Gastroesophageal sphincter (tissue), 4 donors: ENCODE measurements around the gene SPRYD7. TPM values are rescaled to one million over a fixed set of nuclear protein-coding genes. Genes with fewer than 3 reads are reported as not detected.
A peak's percentile ranks its signal among the peaks of the same experiment; 100 is the strongest.

Experiments
- ATAC-seq: fragments of 150-250 bp; one replicate; pipeline ENCODE4 v1.9.1; 2016; ENCODE audit warnings: mild to moderate bottlenecking, moderate library complexity
- H3K27ac ChIP-seq, 4 donors: fragments of 200-600 bp; sonication (generic) in 3 of 4; 1 replicate in 3 of 4; 2 replicates in 1 of 4; pipeline ENCODE4 v1.5.1; 2016 to 2019
- H3K27me3 ChIP-seq: fragments of 200-600 bp; sonication (generic); one replicate; pipeline ENCODE4 v1.5.1; 2019
- H3K36me3 ChIP-seq, 2 donors: fragments of 200-600 bp; sonication (generic); one replicate each; pipeline ENCODE4 v1.5.1; 2019; ENCODE audit warnings: control low read depth in 1 of 2
- H3K4me1 ChIP-seq, 3 donors: fragments of 200-600 bp; sonication (generic); 1 replicate in 2 of 3; 2 replicates in 1 of 3; pipeline ENCODE4 v1.5.1; 2016 to 2019; ENCODE audit warnings: control low read depth in 2 of 3
- H3K4me3 ChIP-seq, 2 donors: fragments of 200-600 bp; sonication (generic); one replicate each; pipeline ENCODE4 v1.5.1; 2019; ENCODE audit warnings: mild to moderate bottlenecking in 1 of 2, moderate library complexity in 1 of 2
- H3K9me3 ChIP-seq, 3 donors: fragments of 200-600 bp; sonication (generic); one replicate each; pipeline ENCODE4 v1.5.1; 2017 to 2019; ENCODE audit warnings: control low read depth in 2 of 3
- CTCF ChIP-seq, 4 experiments: fragments of 200-600 bp in 2 of 4; fragments of 450-650 bp in 2 of 4; sonication (generic) in 1 of 4; IDR thresholded peaks; one replicate each; pipeline ENCODE4 v1.5.1; 2017 to 2019; ENCODE audit warnings: antibody characterized with exemption in 4 of 4, mild to moderate bottlenecking in 2 of 4, moderate library complexity in 2 of 4
- EP300 ChIP-seq: sonication (generic); formaldehyde crosslinking; IDR thresholded peaks from one replicate; pipeline ENCODE4 v1.6.1; 2017; ENCODE audit warnings: antibody characterized with exemption, mild to moderate bottlenecking
- POLR2A ChIP-seq, 2 donors: fragments of 450-650 bp; IDR thresholded peaks; one replicate each; pipeline ENCODE4 v1.6.1; 2017; ENCODE audit warnings: antibody characterized with exemption in 2 of 2, mild to moderate bottlenecking in 2 of 2, moderate library complexity in 1 of 2
- POLR2AphosphoS5 ChIP-seq: sonication (generic); formaldehyde crosslinking; IDR thresholded peaks from one replicate; pipeline ENCODE4 v1.6.1; 2017; ENCODE audit warnings: antibody characterized with exemption
- WGBS, 2 donors: methylation state at CpG; one replicate each; pipeline ENCODE4 v1.1.5; 2018; ENCODE audit warnings: low coverage in 1 of 2; 5-methylcytosine and 5-hydroxymethylcytosine counted together
- total RNA-seq, 4 donors: library from RNA; depleted of rRNA; stranded (reverse); fragments of >200 nt; gene quantifications; one replicate each; pipeline ENCODE4 v1.1.0, GENCODE V29; 2016

SPRYD7 gene
- total RNA-seq: 10 to 100 TPM in 3 of 4 donors, 1 to 10 TPM in 1; 8.6 to 16.5 (median 15.1) TPM

- Histone ChIP-seq H3K9me3 (no peaks in the 10 kb centered on the region), H3K27me3 (no peaks in the 10 kb centered on the region), H3K4me3 (peak within 1 kb of the TSS; percentile 70 to 85), H3K4me1 (peaks cover 0 to 71% (median 12%) of the 10 kb centered on the region in 3 donors), H3K36me3 (peaks cover 0 to under 1% of the 10 kb centered on the region in 2 donors), H3K27ac (peak within 1 kb of the TSS; percentile 78 to 93 (median 89))
- peak; percentile 99 for ATAC-seq
- WGBS, 2 donors: 0 to 1% methylated on average over 3 to 20 of the region's 71 CpGs
- TF ChIP-seq POLR2AphosphoS5 (peak; percentile 76), POLR2A (IDR thresholded peaks at IDR 0.05) (peak; percentile 49 to 56), CTCF (IDR thresholded peaks at IDR 0.05) (peak; percentile 74 to 96 (median 94)), EP300 (no peak)
These were observed at the start of gene SPRYD7 for GRCh38 chr13:49936075-49936967. TSS of gene SPRYD7 (minus strand) at chr13:49936340. CDS start at chr13:49936235, 105 bp downstream.

- Histone ChIP-seq H3K36me3 (peaks cover 0 to 13% of the 10 kb centered on the region in 2 donors), H3K4me1 (peaks cover 0 to 18% (median 0%) of the 10 kb centered on the region in 3 donors), H3K4me3 (no peak overlapping the region), H3K27ac (no peak overlapping the region), H3K27me3 (no peaks in the 10 kb centered on the region), H3K9me3 (no peaks in the 10 kb centered on the region)
- no peak for ATAC-seq
- 23 to 30% methylated on average over 1 to 2 of the region's 2 CpGs for WGBS, 2 donors
- TF ChIP-seq POLR2AphosphoS5 (no peak), POLR2A (IDR thresholded peaks at IDR 0.05) (no peak)
These were observed 49.0 kb upstream of the SPRYD7 start for GRCh38 chr13:49985129-49985528.

GRCh38 chr13:49980266-49980665 is 44.1 kb upstream of the SPRYD7 start:
- H3K27me3 ChIP-seq: no peaks in the 10 kb centered on the region
- H3K36me3 ChIP-seq: no peaks in the 10 kb centered on the region
- H3K27ac ChIP-seq: no peak overlapping the region
- ATAC-seq: no peak
- peaks cover 0 to 8% (median 0%) of the 10 kb centered on the region in 3 donors for H3K4me1 ChIP-seq
- TF ChIP-seq POLR2AphosphoS5 (no peak), POLR2A (IDR thresholded peaks at IDR 0.05) (no peak), EP300 (no peak), CTCF (IDR thresholded peaks at IDR 0.05) (no peak)
- H3K4me3 ChIP-seq: no peak overlapping the region
- no peaks in the 10 kb centered on the region for H3K9me3 ChIP-seq

- no peak for ATAC-seq
- Histone ChIP-seq H3K27ac (no peak overlapping the region), H3K9me3 (no peaks in the 10 kb centered on the region), H3K4me1 (no peaks in the 10 kb centered on the region), H3K27me3 (no peaks in the 10 kb centered on the region), H3K4me3 (no peak overlapping the region), H3K36me3 (no peaks in the 10 kb centered on the region)
- no peak for TF ChIP-seq POLR2A (IDR thresholded peaks at IDR 0.05)
- TF ChIP-seq EP300: no peak
- no peak for TF ChIP-seq POLR2AphosphoS5
- TF ChIP-seq CTCF (IDR thresholded peaks at IDR 0.05): no peak
- 70 to 100% methylated on average over 1 to 3 of the region's 3 CpGs for WGBS, 2 donors
These were observed 41.9 kb upstream of the SPRYD7 start for GRCh38 chr13:49977992-49978391.

- H3K9me3 ChIP-seq: no peaks in the 10 kb centered on the region
- no peaks in the 10 kb centered on the region for H3K36me3 ChIP-seq
- ATAC-seq: peak; percentile 69
- TF ChIP-seq POLR2AphosphoS5: no peak
- TF ChIP-seq CTCF (IDR thresholded peaks at IDR 0.05): peak; percentile 79 to 90 (median 87)
- H3K4me1 ChIP-seq: no peaks in the 10 kb centered on the region
- 25 to 62% methylated on average over 4 to 6 of the region's 8 CpGs for WGBS, 2 donors
- no peak overlapping the region for H3K4me3 ChIP-seq
- no peaks in the 10 kb centered on the region for H3K27me3 ChIP-seq
- no peak overlapping the region for H3K27ac ChIP-seq
These were observed 40.4 kb upstream of the SPRYD7 start for GRCh38 chr13:49976314-49977258.
